Subcutaneous preadipocyte (primary cell): ENCODE measurements around the gene FBXL12. TPM values are rescaled to one million over a fixed set of nuclear protein-coding genes. Genes with fewer than 3 reads are reported as not detected.
A peak's percentile ranks its signal among the peaks of the same experiment; 100 is the strongest.

Experiments used
- small RNA-seq: library from RNA; depleted of rRNA; stranded (forward); fragments of <200 nt; gene quantifications from one replicate; pipeline ENCODE3, GENCODE V24; 2012
- total RNA-seq: library from RNA; depleted of rRNA; stranded (reverse); fragments of >200 nt; gene quantifications from 2 replicates; pipeline ENCODE4 v1.2.3, GENCODE V29; 2012

Gene FBXL12, protein sequence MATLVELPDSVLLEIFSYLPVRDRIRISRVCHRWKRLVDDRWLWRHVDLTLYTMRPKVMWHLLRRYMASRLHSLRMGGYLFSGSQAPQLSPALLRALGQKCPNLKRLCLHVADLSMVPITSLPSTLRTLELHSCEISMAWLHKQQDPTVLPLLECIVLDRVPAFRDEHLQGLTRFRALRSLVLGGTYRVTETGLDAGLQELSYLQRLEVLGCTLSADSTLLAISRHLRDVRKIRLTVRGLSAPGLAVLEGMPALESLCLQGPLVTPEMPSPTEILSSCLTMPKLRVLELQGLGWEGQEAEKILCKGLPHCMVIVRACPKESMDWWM
- total RNA-seq, result 19.2 and 19.8 TPM in 2 replicates

DNA sequence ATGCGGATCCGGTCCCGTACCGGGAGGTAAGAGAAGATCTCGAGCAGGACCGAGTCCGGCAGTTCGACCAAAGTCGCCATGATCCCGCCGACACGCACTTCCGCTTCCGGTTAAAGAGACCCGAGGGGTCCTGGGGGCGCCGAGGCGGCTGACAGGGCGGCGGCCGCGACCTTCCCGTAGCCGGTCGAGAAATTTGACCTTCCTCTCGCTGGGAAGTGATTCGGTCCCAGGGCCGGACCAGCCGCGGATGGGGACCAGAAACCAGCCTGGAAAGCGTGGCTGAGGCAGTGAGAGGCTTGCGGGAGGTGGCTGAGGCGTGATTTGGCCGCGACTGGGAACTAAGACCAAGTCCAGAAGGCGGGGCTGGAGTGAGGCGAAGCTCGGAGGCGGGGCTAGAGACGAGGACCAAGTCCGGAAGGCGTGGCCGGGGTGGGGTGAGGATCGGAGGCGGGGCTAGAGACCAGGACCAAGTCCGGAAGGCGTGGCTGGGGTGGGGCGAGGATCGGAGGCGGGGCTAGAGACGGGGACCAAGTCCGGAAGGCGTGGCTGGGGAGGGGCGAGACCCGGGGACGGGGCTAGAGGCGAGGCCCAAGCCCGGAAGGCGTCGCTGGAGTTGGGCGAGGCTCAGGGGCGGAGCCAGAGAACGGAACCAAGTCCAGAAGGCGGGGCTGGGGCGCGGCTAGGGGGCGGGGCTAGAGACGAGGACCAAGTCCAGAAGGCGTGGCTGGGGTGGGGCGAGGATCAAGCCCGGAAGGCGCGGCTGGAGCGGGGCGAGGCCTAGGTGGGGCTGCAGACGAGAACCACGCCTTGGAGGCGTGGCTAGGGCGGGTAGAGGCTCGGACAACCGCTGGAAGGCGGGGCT lies at the start of gene FBXL12:
Gene FBXL12, minus strand, starts transcription at position 346 of the 862 bp plus-strand sequence. Its CDS starts 266 bp downstream, at position 80.

DNA sequence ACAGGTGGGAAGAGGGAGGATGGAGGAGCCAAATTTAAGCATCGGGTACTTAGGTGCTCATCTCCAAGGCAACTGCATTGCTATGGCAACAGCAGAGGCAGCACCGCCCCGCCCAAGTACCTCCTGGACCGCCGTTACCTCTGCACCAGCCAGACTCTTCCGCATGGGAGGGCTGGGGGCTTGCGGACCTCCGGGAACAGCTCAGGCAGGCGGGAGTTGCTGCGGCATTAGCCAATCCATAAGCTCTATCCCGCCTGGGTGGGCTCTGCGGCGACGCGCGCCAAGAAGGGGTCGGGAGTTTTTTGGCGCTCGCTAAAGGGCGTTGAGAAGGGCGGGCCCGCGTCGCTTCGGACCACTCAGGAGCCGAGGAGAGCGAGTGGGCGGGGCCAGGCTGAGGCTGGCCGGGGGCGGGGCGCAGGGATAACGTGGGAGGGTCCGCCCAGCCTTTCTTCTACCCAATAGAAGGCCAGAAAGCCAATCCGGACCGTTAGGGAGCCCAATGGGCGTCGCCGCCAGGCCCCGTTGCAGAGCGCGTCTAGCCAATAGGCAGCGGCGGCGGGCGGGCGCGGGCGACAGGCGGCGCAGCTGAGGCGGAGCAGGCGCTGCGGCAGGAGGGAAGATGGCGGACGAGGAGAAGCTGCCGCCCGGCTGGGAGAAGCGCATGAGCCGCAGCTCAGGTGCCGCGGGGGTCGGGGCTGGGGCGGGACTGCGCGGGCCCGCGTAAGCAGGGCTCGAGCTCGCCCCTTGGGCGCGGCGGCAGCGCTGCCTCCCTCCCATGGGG lies 16.0 kb upstream of the FBXL12 start, which contains the start of gene PIN1:
Gene PIN1, plus strand, starts transcription at position 593 of the 781 bp plus-strand sequence. Its CDS starts 27 bp downstream, at position 620.

DNA sequence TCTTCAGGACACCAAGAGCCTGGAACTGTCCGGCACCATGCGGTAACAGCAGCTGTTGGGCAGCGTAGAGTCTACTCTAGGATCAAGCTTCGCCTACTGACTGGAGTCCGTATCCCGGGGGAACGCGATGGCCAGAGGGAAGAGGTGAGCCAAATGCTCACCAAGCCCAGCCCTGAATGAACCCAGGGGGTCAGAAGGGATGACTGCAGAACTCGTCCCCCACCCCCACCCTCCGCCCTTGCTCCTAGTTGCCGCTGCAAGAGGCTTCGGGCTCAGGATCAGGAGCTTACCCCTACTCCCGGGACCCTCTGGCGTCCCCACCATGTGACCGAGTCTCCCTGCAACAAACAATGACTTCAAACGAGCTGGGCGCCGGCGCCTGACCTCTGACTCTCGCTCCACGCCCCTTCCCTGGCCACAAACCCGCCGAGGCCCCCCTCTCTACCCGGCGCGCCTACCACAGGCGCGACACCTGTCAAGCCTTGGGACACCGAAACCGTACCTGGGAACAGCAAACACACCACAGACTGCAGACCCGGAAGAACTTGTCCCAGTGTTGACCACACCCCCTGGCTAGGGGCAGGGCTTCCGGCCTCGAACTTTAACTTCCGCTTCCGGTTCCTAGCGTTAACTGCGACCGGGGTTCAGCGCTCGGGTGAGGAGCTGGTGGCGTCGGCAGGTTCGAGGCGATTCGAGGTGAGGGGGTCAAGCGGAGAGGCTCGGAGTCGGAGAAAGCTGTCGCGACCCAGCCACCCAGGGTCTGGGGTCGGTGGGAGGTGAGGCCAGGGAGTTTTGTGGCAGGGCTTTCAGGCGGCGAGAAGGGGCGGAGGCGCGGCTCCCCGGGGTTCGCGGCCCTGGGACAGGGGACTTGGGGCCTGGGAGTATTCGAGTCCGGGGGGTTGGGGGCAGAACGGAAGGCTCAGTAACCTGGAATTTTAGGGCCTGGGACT lies 8.7 kb upstream of the FBXL12 start, which contains the start of gene UBL5:
Gene UBL5, plus strand, starts transcription at position 630 of the 950 bp plus-strand sequence. CDS start 420 bp downstream, outside the sequence.

DNA sequence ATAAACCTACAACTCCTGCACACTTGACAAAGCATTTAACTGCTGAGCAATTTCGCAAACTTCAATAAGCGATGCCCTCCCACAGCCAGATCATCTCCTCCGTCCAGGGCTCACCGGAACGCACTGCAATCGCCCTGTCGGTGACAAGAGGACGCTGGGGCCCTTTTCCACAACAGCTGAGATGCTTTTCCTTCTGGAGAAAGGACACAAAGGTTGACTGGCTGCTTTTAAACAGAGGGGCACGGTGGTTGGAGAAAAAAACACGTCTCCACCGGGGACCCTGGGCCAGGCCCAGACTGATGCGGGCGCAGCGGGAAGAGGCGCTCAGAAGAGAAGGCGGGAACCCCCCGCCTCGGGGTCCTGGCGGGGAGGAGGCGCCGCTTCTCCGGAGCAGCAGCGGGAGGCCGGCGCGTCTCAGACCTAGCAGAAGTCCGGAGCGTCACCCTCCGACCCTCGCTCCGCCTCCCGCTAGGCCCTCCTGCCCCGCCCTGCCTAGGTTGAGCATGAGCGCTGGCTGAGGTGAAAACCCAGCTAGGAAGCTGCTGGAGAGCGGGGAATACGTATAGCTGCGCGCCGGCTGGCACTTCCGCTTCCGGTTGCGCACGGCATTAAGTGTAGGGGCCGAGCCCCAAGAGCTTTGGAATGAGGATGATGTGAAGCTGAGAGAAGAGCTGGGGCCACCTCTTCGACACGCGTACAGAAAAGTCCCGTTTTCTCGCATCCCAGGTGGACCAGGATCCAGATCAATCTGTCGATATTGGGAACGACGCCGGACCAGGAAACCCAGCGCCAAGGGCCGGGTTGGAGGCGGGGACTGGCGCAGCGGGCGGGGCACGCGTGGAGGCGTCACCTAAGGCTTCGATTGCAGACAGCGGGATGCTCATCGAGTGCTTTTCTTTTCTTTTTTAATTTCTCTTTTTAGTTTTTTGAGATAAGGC lies 50.4 kb downstream of the FBXL12 start, which contains the start of gene ZNF846:
Gene ZNF846, minus strand, starts transcription at position 564 of the 938 bp plus-strand sequence. CDS start 3,788 bp downstream, outside the sequence.

Small RNAs within 50 kb of the gene (small RNA-seq; reads per million reads assigned to genes)
- 1.4 reads per million, percentile 71 among the genes with 10 or more reads in this experiment for gene RF00156

Other genes with a start within 250 kb of the FBXL12 start
- gene ZNF121, start 234.6 kb downstream of the FBXL12 start, total RNA-seq, result 41.9 and 66.1 TPM in 2 replicates
- 24.0 and 27.2 TPM in 2 replicates for gene ZNF561, start 197.8 kb downstream of the FBXL12 start, total RNA-seq
- gene ZNF562, start 144.0 kb downstream of the FBXL12 start, total RNA-seq, result 22.0 and 25.8 TPM in 2 replicates
- 5.5 and 9.6 TPM in 2 replicates for gene ZNF846, start 50.3 kb downstream of the FBXL12 start, total RNA-seq
- 123 and 193 TPM in 2 replicates for gene UBL5, start 8.8 kb upstream of the FBXL12 start, total RNA-seq
- gene PIN1, start 16.2 kb upstream of the FBXL12 start, total RNA-seq, result 73.9 and 81.9 TPM in 2 replicates
- 0.59 and 5.1 TPM in 2 replicates for gene OLFM2, start 117.4 kb upstream of the FBXL12 start, total RNA-seq
- 11.1 and 18.7 TPM in 2 replicates for gene COL5A3, start 191.4 kb upstream of the FBXL12 start, total RNA-seq
- gene RDH8, start 194.4 kb upstream of the FBXL12 start, total RNA-seq, result 0.39 TPM in 1 of 2 replicates, not detected in the other